ENCODE results near the gene RBMS2. TPM values are rescaled to one million over a fixed set of nuclear protein-coding genes. Genes with fewer than 3 reads are reported as not detected.

Gene RBMS2
- total and polyA plus RNA-seq, 9 of the 15 experiments (the other 6 are each of a cell fraction or from before 2014, with no cell fraction given), result 0.08 to 10.5 (median 0.31) TPM

GRCh38 chr12:56635806-56636674, 114.4 kb downstream of the RBMS2 start (continued):
- TF ChIP-seq ZNF280A (IDR thresholded peaks at IDR 0.05; ENCODE audit: low read depth, partially characterized antibody) (no peak), TSHZ1 (CRISPR knock-in tag; IDR thresholded peaks at IDR 0.05) (0 out of 2 replicates have a peak, but pooled peaks have one; percentile 10), NCOA1 (IDR thresholded peaks at IDR 0.05; ENCODE audit: low read depth) (no peak), SRSF1 (IDR thresholded peaks at IDR 0.05; ENCODE audit: low read depth, low read length) (no peak), RBM34 (IDR thresholded peaks at IDR 0.05; ENCODE audit: borderline replicate concordance, insufficient read depth, low read length) (no peak), HIVEP1 (CRISPR knock-in tag; IDR thresholded peaks at IDR 0.05) (no peak), ZBTB8A (IDR thresholded peaks at IDR 0.05; ENCODE audit: partially characterized antibody) (no peak), ZNF407 (IDR thresholded peaks at IDR 0.05; ENCODE audit: low read depth) (no peak), EP300 (IDR thresholded peaks at IDR 0.05; ENCODE audit: low read length) (no peak), HINFP (tag; conservative IDR thresholded peaks at IDR 0.05; ENCODE audit: low read depth) (no peak), ZNF830 (CRISPR knock-in tag; IDR thresholded peaks at IDR 0.05) (no peak)

Measured in K562 (cell line).